ENCODE measurements around the gene CARD14. TPM values are rescaled to one million over a fixed set of nuclear protein-coding genes. Genes with fewer than 3 reads are reported as not detected.

CARD14 gene
- total and polyA plus RNA-seq, 2 donors (not counting 1 experiment from before 2014, with no cell fraction given) = not detected

GRCh38 chr17:80225230-80225629, 55.4 kb downstream of the CARD14 start:
- Mint-ChIP-seq H3K27ac (no peak overlapping the region), H3K9me3 (ENCODE audit: insufficient read depth) (no peaks in the 10 kb centered on the region), H3K4me1 (peaks cover 3% of the 10 kb centered on the region), H3K4me3 (no peak overlapping the region), H3K27me3 (no peaks in the 10 kb centered on the region)
- no peak for DNase-seq
- H3K4me1 ChIP-seq (ENCODE audit: control insufficient read depth in 2 of 2, insufficient read depth in 2 of 2, low read length in 2 of 2) = peaks cover 0 to 6% of the 10 kb centered on the region in 2 donors
- ChIA-PET CTCF (interaction anchor here (1.1 kb wide), 1 partner anchor 10 kb away, joined by 4 read pairs; no protein-coding TSS in a partner anchor), POLR2A (no interaction called here)
- no peak for TF ChIP-seq EZH2 (IDR thresholded peaks at IDR 0.05; ENCODE audit: borderline replicate concordance, insufficient read depth, low read depth, low read length, poor library complexity, severe bottlenecking)
- TF ChIP-seq, protein P1, sequence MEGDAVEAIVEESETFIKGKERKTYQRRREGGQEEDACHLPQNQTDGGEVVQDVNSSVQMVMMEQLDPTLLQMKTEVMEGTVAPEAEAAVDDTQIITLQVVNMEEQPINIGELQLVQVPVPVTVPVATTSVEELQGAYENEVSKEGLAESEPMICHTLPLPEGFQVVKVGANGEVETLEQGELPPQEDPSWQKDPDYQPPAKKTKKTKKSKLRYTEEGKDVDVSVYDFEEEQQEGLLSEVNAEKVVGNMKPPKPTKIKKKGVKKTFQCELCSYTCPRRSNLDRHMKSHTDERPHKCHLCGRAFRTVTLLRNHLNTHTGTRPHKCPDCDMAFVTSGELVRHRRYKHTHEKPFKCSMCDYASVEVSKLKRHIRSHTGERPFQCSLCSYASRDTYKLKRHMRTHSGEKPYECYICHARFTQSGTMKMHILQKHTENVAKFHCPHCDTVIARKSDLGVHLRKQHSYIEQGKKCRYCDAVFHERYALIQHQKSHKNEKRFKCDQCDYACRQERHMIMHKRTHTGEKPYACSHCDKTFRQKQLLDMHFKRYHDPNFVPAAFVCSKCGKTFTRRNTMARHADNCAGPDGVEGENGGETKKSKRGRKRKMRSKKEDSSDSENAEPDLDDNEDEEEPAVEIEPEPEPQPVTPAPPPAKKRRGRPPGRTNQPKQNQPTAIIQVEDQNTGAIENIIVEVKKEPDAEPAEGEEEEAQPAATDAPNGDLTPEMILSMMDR (IDR thresholded peaks at IDR 0.05) = no peak
- H3K27me3 ChIP-seq (replicated peaks in 1 of 4; ENCODE audit: control extremely low read depth in 1 of 4, control insufficient read depth in 3 of 4, insufficient read depth in 4 of 4, low read length in 3 of 4) = peaks cover 0 to 2% (median 0%) of the 10 kb centered on the region in 4 experiments
- H3K36me3 ChIP-seq (replicated peaks in 1 of 2; ENCODE audit: control extremely low read depth in 1 of 2, control insufficient read depth in 1 of 2, extremely low read depth in 1 of 2, insufficient read depth in 2 of 2, low read length in 1 of 2) = no peaks in the 10 kb centered on the region
- H3K27ac ChIP-seq (ENCODE audit: low read length in 2 of 2) = no peak overlapping the region
- H3K4me3 ChIP-seq (ENCODE audit: control extremely low read depth in 1 of 5, extremely low read depth in 1 of 5, insufficient read depth in 1 of 5, low read depth in 2 of 5, low read length in 4 of 5) = no peak overlapping the region
- no peak overlapping the region for H3K9ac ChIP-seq (ENCODE audit: low read length)
- no peaks in the 10 kb centered on the region for H4K20me1 ChIP-seq (ENCODE audit: control insufficient read depth, insufficient read depth, low read length, poor library complexity, severe bottlenecking)
- ATAC-seq (ENCODE audit: low read depth) = no peak
- H3K4me2 ChIP-seq (replicated peaks; ENCODE audit: low read depth, low read length, poor library complexity, severe bottlenecking) = no peak overlapping the region
- H3K9me3 ChIP-seq (ENCODE audit: control extremely low read depth in 1 of 3, control insufficient read depth in 2 of 3, insufficient read depth in 1 of 3, low read length in 2 of 3) = no peaks in the 10 kb centered on the region
- no peak overlapping the region for H2AFZ ChIP-seq (ENCODE audit: insufficient read depth, low read depth, low read length, poor library complexity, severe bottlenecking)
- intact Hi-C loops (cut with micrococcal nuclease) = no loop called here
- no peaks in the 10 kb centered on the region for H3K79me2 ChIP-seq (ENCODE audit: control insufficient read depth, insufficient read depth, low read length)
- 98% methylated on average over 6 of the region's 6 CpGs for WGBS (ENCODE audit: insufficient coverage)

- H3K9me3 Mint-ChIP-seq (ENCODE audit: insufficient read depth) = no peaks in the 10 kb centered on the region
- Histone ChIP-seq H3K9me3 (ENCODE audit: control extremely low read depth in 1 of 3, control insufficient read depth in 2 of 3, insufficient read depth in 1 of 3, low read length in 2 of 3) (peaks cover 0 to 6% (median 5%) of the 10 kb centered on the region in 3 donors), H3K27ac (ENCODE audit: low read length in 2 of 2) (no peak overlapping the region), H3K4me2 (replicated peaks; ENCODE audit: low read depth, low read length, poor library complexity, severe bottlenecking) (no peak overlapping the region), H2AFZ (ENCODE audit: insufficient read depth, low read depth, low read length, poor library complexity, severe bottlenecking) (no peak overlapping the region), H3K36me3 (replicated peaks in 1 of 2; ENCODE audit: control extremely low read depth in 1 of 2, control insufficient read depth in 1 of 2, extremely low read depth in 1 of 2, insufficient read depth in 2 of 2, low read length in 1 of 2) (no peaks in the 10 kb centered on the region), H3K4me1 (ENCODE audit: control insufficient read depth in 2 of 2, insufficient read depth in 2 of 2, low read length in 2 of 2) (no peaks in the 10 kb centered on the region), H4K20me1 (ENCODE audit: control insufficient read depth, insufficient read depth, low read length, poor library complexity, severe bottlenecking) (no peaks in the 10 kb centered on the region), H3K9ac (ENCODE audit: low read length) (no peak overlapping the region), H3K27me3 (replicated peaks in 1 of 4; ENCODE audit: control extremely low read depth in 1 of 4, control insufficient read depth in 3 of 4, insufficient read depth in 4 of 4, low read length in 3 of 4) (peaks cover 0 to 2% (median 0%) of the 10 kb centered on the region in 4 experiments), H3K4me3 (ENCODE audit: control extremely low read depth in 1 of 5, extremely low read depth in 1 of 5, insufficient read depth in 1 of 5, low read depth in 2 of 5, low read length in 4 of 5) (no peak overlapping the region), H3K79me2 (ENCODE audit: control insufficient read depth, insufficient read depth, low read length) (no peaks in the 10 kb centered on the region)
- TF ChIP-seq EZH2 (IDR thresholded peaks at IDR 0.05; ENCODE audit: borderline replicate concordance, insufficient read depth, low read depth, low read length, poor library complexity, severe bottlenecking) = no peak
- TF ChIP-seq, protein P1 (IDR thresholded peaks at IDR 0.05) = no peak
- no peaks in the 10 kb centered on the region for H3K27me3 Mint-ChIP-seq
- no peaks in the 10 kb centered on the region for H3K4me1 Mint-ChIP-seq
- no peak for ATAC-seq (ENCODE audit: low read depth)
- H3K27ac Mint-ChIP-seq = no peak overlapping the region
- DNase-seq = no peak
- 98% methylated on average over 4 of the region's 4 CpGs for WGBS (ENCODE audit: insufficient coverage)
- no peak overlapping the region for H3K4me3 Mint-ChIP-seq
- ChIA-PET CTCF (interaction anchor here (0.9 kb wide), 1 partner anchor 26 kb away, joined by 3 read pairs; no protein-coding TSS in a partner anchor), POLR2A (no interaction called here)
- intact Hi-C loops (cut with micrococcal nuclease) = no loop called here
Measured at GRCh38 chr17:80227156-80227555, 57.3 kb downstream of the CARD14 start.

All from B cell (primary cell).